HUES48 (cell line): ENCODE measurements around the gene TMEM123.

Source experiments
- H3K27ac ChIP-seq: one replicate; pipeline ENCODE4 v1.7.0; 2013; ENCODE audit warnings: low read depth, low read length, inconsistent platforms
- H3K27me3 ChIP-seq: 2 replicates; pipeline ENCODE4 v1.6.1; 2013; ENCODE audit warnings: mild to moderate bottlenecking, low read length; ENCODE audit not compliant: control insufficient read depth, insufficient read depth
- H3K36me3 ChIP-seq: 2 replicates; pipeline ENCODE4 v1.6.1; 2013; ENCODE audit warnings: low read length; ENCODE audit not compliant: control insufficient read depth, insufficient read depth
- H3K4me1 ChIP-seq: 2 replicates; pipeline ENCODE4 v1.6.1; 2013; ENCODE audit warnings: mild to moderate bottlenecking, low read length; ENCODE audit not compliant: control insufficient read depth, insufficient read depth
- H3K4me3 ChIP-seq: 2 replicates; pipeline ENCODE4 v1.5.1; 2013; ENCODE audit warnings: mild to moderate bottlenecking, low read depth, low read length
- H3K9ac ChIP-seq: 2 replicates; pipeline ENCODE4 v1.6.1; 2013; ENCODE audit warnings: mild to moderate bottlenecking, low read depth, low read length, moderate library complexity
- H3K9me3 ChIP-seq: 2 replicates; pipeline ENCODE4 v1.6.1; 2013; ENCODE audit warnings: low read length; ENCODE audit not compliant: control insufficient read depth, insufficient read depth

TMEM123 gene

DNA sequence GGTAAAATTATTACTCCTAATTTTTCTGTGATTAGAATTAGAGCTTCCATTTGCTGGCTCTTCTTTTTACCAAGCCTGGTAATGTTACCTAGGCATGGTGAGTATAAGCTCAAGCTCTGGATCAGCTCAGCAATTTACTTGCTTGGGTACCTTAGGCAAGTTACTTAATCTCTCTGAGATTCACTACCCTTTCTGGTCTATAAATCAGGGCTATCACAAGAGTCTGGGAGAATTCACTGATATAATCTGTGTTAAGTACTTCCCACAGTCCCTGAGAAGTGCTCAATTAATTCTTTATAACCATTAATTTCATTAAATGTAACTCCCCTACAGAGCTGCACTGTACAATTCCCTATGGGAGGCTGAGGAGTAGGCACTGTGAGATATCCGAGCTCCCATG lies 44.2 kb downstream of the TMEM123 start:
- no peaks in the 10 kb centered on the region for H3K9me3 ChIP-seq
- no peaks in the 10 kb centered on the region for H3K36me3 ChIP-seq
- H3K27me3 ChIP-seq = no peaks in the 10 kb centered on the region
- no peak overlapping the region for H3K27ac ChIP-seq
- no peak overlapping the region for H3K4me3 ChIP-seq
- H3K9ac ChIP-seq = no peak overlapping the region
- no peaks in the 10 kb centered on the region for H3K4me1 ChIP-seq

DNA sequence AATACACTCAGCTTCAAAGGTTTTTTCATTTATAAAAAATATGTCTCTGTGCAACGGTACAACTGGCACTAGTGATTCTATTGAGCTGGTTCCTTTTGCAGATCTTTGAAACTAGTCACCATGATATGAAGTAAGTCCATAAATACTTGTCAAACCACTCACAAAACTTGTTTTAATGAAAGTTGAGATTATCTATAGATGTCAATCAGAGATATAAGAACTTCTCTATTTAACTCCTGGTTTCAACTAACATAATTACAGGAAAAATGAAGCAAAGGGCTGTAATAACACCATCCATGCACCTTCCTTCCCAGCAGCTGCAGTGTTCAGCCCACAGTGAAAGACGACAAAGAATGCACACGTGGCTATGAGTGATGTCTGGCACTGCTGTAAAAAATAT lies 44.7 kb downstream of the TMEM123 start:
- no peak overlapping the region for H3K27ac ChIP-seq
- H3K36me3 ChIP-seq = no peaks in the 10 kb centered on the region
- no peaks in the 10 kb centered on the region for H3K4me1 ChIP-seq

DNA sequence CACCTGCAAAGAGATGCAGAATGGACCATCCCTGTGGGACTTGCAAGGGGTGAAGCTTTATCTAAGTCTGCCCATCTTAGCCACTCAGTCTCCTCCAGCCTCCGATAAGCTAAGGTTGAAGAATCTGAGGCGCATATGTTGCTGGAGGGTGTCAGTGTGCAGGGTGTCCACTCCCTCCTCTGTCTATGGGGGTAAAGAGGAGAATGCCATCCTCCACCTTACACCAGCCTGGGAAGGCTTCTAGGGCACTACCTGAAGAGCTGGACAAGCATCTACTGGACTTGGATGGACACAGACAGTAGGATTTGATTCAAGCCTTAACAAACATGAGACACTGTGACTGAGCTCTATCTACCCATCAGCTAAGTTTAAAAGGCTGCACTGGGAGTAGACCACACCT lies 46.5 kb downstream of the TMEM123 start:
- H3K4me3 ChIP-seq = no peak overlapping the region
- no peaks in the 10 kb centered on the region for H3K9me3 ChIP-seq
- no peaks in the 10 kb centered on the region for H3K27me3 ChIP-seq
- no peak overlapping the region for H3K27ac ChIP-seq
- H3K4me1 ChIP-seq = no peaks in the 10 kb centered on the region
- peaks cover 8% of the 10 kb centered on the region for H3K36me3 ChIP-seq
- no peak overlapping the region for H3K9ac ChIP-seq

More for the DNA sequence above, 44.7 kb downstream of the TMEM123 start:
- no peak overlapping the region for H3K4me3 ChIP-seq
- no peaks in the 10 kb centered on the region for H3K9me3 ChIP-seq
- no peaks in the 10 kb centered on the region for H3K27me3 ChIP-seq
- no peak overlapping the region for H3K9ac ChIP-seq

DNA sequence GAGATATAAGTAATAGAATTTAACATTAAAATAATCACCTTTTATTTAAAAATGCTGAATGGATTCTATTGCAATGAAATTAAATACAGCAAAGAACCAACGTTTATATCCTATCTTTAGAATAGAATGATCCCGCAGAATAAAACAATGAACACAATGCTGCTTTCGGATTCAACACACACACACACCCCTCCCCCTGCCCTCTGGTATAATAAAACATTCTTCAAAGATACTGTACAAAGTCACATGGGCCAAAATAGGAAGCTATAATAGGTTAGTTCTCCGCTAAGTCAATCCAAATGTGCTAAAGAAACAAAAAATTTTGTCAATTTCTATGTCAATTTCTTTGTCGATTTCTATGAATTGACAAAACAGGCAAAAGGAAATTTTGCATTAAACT lies 47.1 kb downstream of the TMEM123 start:
- Histone ChIP-seq H3K27me3 (no peaks in the 10 kb centered on the region), H3K9ac (no peak overlapping the region), H3K4me1 (no peaks in the 10 kb centered on the region), H3K4me3 (no peak overlapping the region), H3K9me3 (no peaks in the 10 kb centered on the region), H3K27ac (no peak overlapping the region), H3K36me3 (peaks cover 14% of the 10 kb centered on the region)

DNA sequence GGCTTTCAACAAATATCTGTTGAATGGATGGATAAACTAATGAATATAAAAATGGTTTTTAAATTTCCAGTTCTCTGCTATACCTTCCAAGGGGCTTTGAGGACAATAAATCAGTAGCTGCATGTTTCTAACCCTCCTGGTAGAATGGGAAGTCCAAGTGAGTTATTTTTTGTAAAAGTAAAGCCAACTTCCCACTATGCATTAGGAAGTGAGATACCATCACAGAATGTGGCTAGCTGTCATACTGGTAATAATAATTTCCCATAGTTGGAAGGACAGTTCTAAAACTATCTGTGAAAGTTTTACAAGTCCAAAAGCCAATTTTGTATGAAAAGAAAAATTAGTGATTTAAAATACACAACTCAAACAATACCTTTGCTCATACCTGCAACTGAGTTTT lies 50.0 kb downstream of the TMEM123 start:
- Histone ChIP-seq H3K4me3 (no peak overlapping the region), H3K27ac (no peak overlapping the region), H3K27me3 (no peaks in the 10 kb centered on the region), H3K36me3 (peaks cover 34% of the 10 kb centered on the region), H3K4me1 (no peaks in the 10 kb centered on the region), H3K9ac (no peak overlapping the region), H3K9me3 (no peaks in the 10 kb centered on the region)

DNA sequence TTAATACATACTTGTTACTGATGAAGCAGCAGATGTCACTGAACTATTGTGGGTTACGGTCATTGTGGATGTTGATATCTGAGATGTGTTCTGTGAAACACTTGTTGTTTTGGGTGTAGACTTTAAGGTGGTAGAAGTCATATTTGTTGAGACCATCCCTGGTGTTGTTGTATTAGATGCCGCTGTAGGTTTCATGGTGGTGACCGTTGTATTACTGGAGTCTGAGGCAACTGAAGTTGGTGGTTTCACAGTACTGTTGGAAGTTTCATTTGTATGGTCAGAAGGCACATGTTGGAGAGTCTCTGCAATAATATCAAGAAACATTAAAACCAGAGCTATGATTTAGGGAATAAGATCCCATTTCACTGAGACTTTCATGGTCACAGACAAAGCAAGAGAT lies 50.7 kb downstream of the TMEM123 start:
- H3K4me1 ChIP-seq = no peaks in the 10 kb centered on the region
- no peaks in the 10 kb centered on the region for H3K27me3 ChIP-seq
- no peaks in the 10 kb centered on the region for H3K9me3 ChIP-seq
- H3K36me3 ChIP-seq = peaks cover 34% of the 10 kb centered on the region
- H3K9ac ChIP-seq = no peak overlapping the region
- no peak overlapping the region for H3K4me3 ChIP-seq
- H3K27ac ChIP-seq = no peak overlapping the region

DNA sequence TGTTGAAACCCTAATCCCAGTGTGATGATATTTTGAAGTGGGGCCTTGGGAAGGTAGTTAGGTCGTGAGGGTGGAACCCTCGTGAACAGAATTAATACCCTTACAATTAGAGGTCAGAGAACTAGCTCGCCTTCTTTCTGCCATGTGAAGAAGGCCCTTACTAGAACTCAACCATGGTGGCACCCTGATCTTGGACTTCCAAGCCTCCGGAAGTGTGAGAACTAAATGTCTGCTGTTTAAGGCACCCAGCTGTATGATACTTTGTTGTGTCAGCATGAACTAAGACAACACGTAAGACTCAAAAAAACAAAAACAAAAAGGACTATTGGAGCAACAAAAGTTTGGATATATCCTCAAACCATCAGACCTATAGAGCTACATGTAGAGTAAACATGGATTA lies 52.0 kb downstream of the TMEM123 start:
- Histone ChIP-seq H3K36me3 (peaks cover 34% of the 10 kb centered on the region), H3K9ac (no peak overlapping the region), H3K9me3 (no peaks in the 10 kb centered on the region), H3K4me3 (no peak overlapping the region), H3K27ac (no peak overlapping the region), H3K27me3 (no peaks in the 10 kb centered on the region), H3K4me1 (no peaks in the 10 kb centered on the region)

DNA sequence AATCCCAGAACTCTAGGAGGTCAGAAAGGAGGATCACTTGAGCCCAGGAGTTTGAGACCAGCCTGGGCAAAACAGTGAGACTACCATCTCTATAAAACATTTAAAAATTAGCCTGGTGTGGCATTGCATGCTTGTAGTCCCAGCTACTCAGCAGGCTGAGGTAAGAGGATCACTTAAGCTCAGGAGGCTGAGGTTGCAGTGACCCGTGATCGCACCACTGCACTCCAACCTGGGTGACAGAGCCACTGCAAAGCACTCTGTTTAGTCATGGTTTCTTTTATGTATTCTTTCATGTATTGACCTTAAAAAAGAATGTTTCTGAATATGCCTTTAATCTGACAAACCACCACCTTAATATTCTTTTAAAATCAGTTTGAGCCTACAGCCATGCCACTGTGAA lies 53.4 kb downstream of the TMEM123 start:
- H3K27ac ChIP-seq = no peak overlapping the region

DNA sequence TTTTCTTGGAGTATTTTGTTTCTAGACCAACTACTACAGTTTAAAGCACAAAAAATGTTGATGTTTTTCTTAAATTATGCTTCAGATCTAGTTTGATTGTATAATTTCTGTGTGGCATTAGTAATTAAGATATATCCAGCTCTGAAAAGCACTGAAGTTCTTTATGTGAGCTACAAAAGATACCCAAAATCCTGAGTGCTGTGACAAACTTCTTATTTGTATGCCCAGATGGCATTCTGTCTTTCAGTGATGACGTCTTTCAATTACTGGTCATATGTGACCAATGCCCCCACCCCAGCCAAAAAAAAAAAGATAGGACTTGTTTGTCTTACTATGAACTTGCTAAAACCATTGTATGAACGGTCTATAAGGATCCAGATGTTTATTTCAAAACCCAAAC lies 54.3 kb downstream of the TMEM123 start:
- Histone ChIP-seq H3K9ac (no peak overlapping the region), H3K4me1 (no peaks in the 10 kb centered on the region), H3K27ac (no peak overlapping the region), H3K4me3 (no peak overlapping the region), H3K9me3 (no peaks in the 10 kb centered on the region), H3K27me3 (no peaks in the 10 kb centered on the region), H3K36me3 (peaks cover 38% of the 10 kb centered on the region)

More for the DNA sequence above, 53.4 kb downstream of the TMEM123 start:
- Histone ChIP-seq H3K36me3 (peaks cover 34% of the 10 kb centered on the region), H3K9ac (no peak overlapping the region), H3K27me3 (no peaks in the 10 kb centered on the region), H3K9me3 (no peaks in the 10 kb centered on the region), H3K4me1 (no peaks in the 10 kb centered on the region), H3K4me3 (no peak overlapping the region)

DNA sequence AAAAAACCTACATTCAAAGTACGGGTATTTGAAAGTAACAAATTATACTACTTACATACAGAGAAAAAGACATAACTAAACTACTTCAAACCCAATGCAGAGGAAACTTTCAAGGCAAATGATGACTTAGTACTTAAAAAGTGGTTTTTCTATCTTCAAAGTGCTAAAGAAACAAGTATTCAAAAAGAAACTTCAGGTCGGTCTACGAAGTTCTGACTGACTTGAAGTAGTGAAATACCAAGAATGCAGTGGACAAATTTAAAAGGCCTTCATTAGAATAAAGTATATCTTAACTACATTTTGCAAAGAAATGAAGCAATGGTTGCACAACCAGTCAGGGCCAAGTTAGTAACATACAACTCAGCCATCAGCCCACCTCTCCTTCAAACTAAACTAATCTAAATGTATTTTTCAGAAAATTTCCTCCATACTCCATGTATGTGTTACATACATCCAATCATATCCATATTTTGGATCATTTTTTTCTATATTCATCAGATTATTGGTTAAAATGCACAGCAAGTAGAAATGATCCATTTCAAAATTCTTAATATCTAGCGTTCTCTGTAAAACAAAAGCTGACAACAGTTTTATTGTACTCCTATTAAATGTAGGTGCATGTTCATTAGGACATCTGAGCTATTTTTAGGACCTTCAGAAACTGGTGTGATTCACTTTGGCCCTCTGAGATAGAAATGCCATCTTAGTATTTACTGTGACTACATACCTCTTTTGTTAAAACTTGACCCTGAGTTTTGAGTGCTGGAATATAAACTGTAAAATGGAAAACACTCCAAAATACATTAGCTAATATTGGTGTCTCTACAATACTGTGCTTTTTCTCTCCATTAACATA lies 55.6 kb downstream of the TMEM123 start:
- Histone ChIP-seq H3K9me3 (no peaks in the 10 kb centered on the region), H3K9ac (no peak overlapping the region), H3K27me3 (no peaks in the 10 kb centered on the region), H3K27ac (no peak overlapping the region), H3K4me3 (no peak overlapping the region), H3K36me3 (peaks cover 42% of the 10 kb centered on the region), H3K4me1 (no peaks in the 10 kb centered on the region)

DNA sequence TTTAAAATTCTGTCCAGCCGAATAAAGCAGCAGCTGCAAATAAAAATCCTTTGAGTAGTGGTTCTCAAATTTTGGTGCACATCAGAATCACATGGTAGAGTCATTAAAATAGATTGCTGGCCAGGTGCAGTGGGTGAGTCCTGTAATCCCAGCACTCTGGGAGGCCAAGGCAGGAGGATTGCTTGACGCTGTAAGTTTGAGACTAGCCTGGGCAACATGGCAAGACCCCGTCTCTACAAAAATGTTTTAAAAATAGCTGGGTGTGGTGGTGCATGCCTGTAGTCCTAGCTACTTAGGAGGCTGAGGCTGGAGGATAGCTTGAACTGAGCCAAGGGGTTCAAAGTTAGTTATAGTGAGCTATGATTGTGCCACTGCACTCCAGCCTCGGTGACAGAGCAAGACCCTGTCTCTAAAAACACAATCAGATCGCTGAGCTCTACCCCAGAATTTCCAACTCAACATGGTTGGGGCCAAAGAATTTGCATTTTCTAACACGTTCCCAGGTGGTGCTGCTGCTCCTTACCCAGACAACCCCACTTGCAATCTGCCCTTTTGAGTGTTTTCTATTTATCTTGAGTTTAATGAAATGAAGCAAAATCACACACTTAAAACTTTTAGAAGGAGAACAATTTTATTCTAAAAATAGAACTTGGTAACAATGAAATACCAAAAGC lies 56.7 kb downstream of the TMEM123 start:
- Histone ChIP-seq H3K9me3 (no peaks in the 10 kb centered on the region), H3K4me1 (no peaks in the 10 kb centered on the region), H3K27me3 (no peaks in the 10 kb centered on the region), H3K9ac (no peak overlapping the region), H3K36me3 (peaks cover 32% of the 10 kb centered on the region), H3K4me3 (no peak overlapping the region), H3K27ac (no peak overlapping the region)
